Limb (tissue), 2 donors: ENCODE measurements around the gene BUB3.

Experiments used
- DNase-seq, 2 donors: peaks; one replicate each; pipeline ENCODE4 v3.0.0-alpha.2; 2016; ENCODE audit errors: extremely low spot score in 2 of 2

The BUB3 gene

DNA sequence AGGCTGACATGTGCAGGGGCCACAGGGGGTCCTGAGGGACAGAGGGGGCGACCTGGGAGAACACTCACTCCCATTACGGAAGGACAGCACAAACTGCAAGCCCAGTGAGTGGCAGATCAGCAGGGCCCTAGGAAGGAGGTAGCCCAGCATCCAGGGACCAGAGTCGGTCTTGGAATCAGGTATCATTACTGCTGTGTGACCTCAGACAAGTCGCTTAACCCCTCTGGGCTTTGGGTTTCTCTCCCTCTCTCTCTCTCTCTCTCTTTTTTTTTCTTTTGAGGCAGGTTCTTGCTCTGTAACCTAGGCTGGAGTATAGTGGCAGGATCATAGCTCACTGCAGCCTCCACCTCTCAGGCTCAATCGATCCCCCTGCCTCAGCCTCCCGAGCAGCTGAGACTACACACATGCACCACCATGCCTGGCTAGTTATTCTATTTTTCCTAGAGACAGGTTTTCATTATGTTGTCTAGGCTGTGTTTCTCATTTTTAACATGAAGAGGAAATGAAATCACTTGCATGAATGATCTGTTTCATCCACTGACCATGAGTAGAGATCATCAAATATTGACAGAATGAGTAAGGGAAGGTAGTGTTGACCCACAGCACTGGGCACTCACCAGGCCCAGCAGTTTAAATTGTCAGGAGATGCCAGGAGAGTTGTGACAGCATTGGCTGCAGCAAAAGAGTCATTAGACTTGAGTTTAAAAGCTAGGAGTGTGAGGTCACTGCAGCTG lies 49.4 kb downstream of the BUB3 start:
- no peak for DNase-seq

DNA sequence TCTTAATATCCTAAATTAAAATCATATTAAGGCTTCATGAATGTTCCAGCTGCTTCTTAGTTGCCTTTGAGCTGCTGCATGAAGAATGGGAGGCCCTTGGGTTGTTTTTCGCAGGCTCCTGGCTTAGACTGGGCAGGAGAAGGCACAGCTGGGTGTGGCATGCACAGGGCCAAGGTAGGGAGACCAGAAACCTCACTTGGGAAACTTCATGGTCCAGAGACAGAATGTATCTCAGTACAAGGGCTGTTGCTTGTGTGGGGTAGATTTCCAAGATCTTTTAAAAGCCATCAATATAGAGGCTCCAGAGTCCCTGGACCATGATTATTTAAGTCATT lies 49.9 kb downstream of the BUB3 start:
- no peak for DNase-seq

DNA sequence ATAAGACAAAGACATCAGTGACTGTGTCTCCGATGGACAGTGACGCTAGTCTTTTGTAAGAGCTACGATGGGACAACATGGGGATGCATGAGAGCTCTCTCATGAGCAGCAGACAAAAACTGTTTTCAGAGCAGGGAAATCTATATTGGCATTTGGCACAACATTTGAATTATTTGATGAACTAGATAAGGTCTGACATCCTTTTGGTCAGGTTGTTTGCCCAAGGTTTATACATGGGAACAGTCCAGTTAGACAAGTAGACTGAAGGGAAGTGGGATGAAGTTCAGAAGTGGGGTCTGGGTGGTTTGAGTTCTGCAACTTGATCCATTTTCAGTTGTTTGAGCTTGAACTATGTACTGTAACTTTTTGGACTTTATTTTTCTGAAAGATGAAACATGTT lies 50.8 kb downstream of the BUB3 start:
- DNase-seq = no peak

DNA sequence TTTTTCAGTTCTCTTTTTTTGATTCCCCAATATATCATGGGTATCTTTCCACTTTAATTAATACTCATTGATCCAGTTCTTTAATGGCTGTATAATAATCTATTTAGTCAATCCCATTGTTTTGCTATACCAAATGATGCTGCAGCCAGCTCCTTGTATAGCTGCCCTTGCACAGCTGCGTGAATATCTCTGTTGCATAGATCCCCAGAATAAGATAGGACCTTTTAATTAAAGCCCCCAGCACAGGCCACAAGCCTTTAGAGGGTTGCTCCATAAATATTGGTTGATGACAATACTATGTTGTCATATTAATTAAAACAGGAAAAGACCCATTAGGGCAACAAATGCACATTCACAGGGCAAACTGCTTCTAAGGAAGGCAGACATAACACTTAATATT lies 57.9 kb downstream of the BUB3 start:
- no peak for DNase-seq

DNA sequence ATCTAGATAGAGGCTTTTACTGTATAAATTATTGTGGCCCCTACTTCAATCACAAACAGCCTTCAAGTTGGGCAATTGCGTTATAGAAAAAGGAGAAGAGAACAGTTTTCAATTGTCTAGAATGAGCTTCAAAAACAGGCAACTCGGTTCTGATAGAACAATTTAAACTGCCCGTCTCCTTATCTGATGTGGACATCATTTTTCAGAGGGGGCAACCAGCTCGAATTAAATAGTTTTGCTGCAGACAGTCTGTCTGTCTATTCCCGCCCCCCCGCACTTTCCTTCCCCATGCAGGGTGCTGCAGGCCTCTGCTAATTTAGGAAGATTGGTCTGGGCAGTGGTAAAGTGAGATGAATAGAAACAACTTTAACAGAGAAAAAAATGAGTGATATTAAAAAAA lies 58.4 kb downstream of the BUB3 start:
- no peak for DNase-seq

DNA sequence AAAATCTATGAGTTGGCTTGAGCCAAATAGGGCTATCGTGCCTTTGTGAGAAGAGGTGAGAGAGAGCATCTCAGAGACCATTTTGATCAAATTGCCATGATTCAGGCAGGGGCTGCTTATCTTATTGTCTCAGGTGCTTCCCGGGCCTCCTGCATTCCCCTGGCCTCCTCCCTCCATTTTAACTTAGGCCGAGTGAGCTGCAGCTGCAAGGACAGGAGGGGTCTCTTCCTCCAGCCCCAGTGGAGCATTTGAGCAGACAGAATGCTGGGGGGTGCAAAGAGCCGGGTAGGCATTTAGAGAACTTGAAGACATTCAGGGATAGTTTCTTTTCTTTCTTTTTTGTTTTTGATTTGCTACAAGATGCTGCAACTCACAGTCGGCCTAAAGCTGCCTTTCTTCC lies 59.0 kb downstream of the BUB3 start:
- DNase-seq = no peak
